GM23338 (cell line): ENCODE data around the gene LZTS3. TPM values are rescaled to one million over a fixed set of nuclear protein-coding genes. Genes with fewer than 3 reads are reported as not detected.

Experiments
- CREB1 ChIP-seq: fragments of 250-450 bp; sonication (Bioruptor Pico); IDR thresholded peaks from 2 replicates; pipeline ENCODE4 v1.5.0; 2020; ENCODE audit warnings: low read depth, mild to moderate bottlenecking, moderate library complexity
- EZH2phosphoT487 ChIP-seq: fragments of 200-600 bp; sonication (generic); IDR thresholded peaks from one replicate; pipeline ENCODE4 v1.8.1; 2018; ENCODE audit warnings: antibody characterized with exemption; ENCODE audit not compliant: unreplicated experiment
- JUNB ChIP-seq: IDR thresholded peaks from one replicate; pipeline ENCODE4 v1.6.1; 2016; ENCODE audit warnings: antibody characterized with exemption; ENCODE audit not compliant: unreplicated experiment
- NANOG ChIP-seq: IDR thresholded peaks from 2 replicates; pipeline ENCODE4 v1.6.1; 2016; ENCODE audit warnings: antibody characterized with exemption, borderline replicate concordance
- POLR2AphosphoS5 ChIP-seq: IDR thresholded peaks from 2 replicates; pipeline ENCODE4 v1.6.1; 2016; ENCODE audit warnings: antibody characterized with exemption, low read depth
- ZNF114 ChIP-seq: fragments of 250-450 bp; sonication (Bioruptor Pico); IDR thresholded peaks from 2 replicates; pipeline ENCODE4 v1.5.0; 2020; ENCODE audit warnings: mild to moderate bottlenecking, moderate library complexity
- polyA plus RNA-seq: library from polyadenylated mRNA; unstranded; fragments of >200 nt; fragmentation: Nextera tagmentation; extraction: Ambion mirVana; gene quantifications from 2 replicates; pipeline ENCODE4 v1.2.1, GENCODE V29; 2016
- total RNA-seq: library from RNA; depleted of rRNA; stranded (reverse); fragments of >200 nt; shearing (Covaris generic); gene quantifications from 2 replicates; pipeline ENCODE4 v1.2.3, GENCODE V29; 2014
- TF ChIP-seq, protein P1 (sequence below): fragments of 250-450 bp; sonication (Bioruptor Pico); IDR thresholded peaks from 2 replicates; pipeline ENCODE4 v1.5.0; 2020; ENCODE audit warnings: mild to moderate bottlenecking, moderate library complexity
- TF ChIP-seq, protein P2 (sequence below): IDR thresholded peaks from 2 replicates; pipeline ENCODE4 v1.6.1; 2016; ENCODE audit warnings: antibody characterized with exemption

The LZTS3 gene
- total and polyA plus RNA-seq, 2 experiments from 2014 or later = 9.7 to 40.7 TPM

DNA sequence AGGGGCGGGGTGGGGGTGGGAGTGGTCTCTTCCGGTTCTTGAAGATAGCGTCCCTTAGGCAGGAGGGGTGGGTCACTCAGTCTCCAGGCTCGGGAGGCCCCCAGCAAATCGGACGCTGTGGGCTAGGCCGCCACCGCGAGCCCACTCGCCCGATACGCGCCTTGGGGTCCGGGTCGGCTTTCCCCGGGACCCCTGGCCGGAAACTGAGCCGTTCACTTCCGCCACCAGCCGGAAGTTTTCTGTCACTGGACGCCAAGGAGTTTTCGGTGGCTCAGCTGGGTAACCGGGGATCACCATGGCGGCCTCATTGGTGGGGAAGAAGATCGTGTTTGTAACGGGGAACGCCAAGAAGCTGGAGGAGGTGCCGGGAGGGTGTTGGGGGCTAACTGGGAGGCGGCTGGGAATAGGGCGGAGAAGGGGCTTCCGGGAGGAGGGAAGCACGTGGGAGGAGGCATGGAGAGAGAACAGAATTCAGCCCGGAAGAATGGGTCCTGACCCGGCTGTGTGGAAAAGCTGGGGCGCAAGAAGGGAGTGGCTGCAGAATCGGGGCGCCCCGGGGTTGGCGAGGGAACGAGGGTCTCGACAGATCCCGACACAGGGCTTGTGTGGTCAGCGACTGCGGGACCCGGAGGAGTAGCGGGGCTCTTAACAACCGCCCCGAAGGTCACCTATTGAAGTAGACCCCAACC, 36.1 kb upstream of the LZTS3 start, which contains the start of gene ITPA (continued):
- TF ChIP-seq, protein P1, sequence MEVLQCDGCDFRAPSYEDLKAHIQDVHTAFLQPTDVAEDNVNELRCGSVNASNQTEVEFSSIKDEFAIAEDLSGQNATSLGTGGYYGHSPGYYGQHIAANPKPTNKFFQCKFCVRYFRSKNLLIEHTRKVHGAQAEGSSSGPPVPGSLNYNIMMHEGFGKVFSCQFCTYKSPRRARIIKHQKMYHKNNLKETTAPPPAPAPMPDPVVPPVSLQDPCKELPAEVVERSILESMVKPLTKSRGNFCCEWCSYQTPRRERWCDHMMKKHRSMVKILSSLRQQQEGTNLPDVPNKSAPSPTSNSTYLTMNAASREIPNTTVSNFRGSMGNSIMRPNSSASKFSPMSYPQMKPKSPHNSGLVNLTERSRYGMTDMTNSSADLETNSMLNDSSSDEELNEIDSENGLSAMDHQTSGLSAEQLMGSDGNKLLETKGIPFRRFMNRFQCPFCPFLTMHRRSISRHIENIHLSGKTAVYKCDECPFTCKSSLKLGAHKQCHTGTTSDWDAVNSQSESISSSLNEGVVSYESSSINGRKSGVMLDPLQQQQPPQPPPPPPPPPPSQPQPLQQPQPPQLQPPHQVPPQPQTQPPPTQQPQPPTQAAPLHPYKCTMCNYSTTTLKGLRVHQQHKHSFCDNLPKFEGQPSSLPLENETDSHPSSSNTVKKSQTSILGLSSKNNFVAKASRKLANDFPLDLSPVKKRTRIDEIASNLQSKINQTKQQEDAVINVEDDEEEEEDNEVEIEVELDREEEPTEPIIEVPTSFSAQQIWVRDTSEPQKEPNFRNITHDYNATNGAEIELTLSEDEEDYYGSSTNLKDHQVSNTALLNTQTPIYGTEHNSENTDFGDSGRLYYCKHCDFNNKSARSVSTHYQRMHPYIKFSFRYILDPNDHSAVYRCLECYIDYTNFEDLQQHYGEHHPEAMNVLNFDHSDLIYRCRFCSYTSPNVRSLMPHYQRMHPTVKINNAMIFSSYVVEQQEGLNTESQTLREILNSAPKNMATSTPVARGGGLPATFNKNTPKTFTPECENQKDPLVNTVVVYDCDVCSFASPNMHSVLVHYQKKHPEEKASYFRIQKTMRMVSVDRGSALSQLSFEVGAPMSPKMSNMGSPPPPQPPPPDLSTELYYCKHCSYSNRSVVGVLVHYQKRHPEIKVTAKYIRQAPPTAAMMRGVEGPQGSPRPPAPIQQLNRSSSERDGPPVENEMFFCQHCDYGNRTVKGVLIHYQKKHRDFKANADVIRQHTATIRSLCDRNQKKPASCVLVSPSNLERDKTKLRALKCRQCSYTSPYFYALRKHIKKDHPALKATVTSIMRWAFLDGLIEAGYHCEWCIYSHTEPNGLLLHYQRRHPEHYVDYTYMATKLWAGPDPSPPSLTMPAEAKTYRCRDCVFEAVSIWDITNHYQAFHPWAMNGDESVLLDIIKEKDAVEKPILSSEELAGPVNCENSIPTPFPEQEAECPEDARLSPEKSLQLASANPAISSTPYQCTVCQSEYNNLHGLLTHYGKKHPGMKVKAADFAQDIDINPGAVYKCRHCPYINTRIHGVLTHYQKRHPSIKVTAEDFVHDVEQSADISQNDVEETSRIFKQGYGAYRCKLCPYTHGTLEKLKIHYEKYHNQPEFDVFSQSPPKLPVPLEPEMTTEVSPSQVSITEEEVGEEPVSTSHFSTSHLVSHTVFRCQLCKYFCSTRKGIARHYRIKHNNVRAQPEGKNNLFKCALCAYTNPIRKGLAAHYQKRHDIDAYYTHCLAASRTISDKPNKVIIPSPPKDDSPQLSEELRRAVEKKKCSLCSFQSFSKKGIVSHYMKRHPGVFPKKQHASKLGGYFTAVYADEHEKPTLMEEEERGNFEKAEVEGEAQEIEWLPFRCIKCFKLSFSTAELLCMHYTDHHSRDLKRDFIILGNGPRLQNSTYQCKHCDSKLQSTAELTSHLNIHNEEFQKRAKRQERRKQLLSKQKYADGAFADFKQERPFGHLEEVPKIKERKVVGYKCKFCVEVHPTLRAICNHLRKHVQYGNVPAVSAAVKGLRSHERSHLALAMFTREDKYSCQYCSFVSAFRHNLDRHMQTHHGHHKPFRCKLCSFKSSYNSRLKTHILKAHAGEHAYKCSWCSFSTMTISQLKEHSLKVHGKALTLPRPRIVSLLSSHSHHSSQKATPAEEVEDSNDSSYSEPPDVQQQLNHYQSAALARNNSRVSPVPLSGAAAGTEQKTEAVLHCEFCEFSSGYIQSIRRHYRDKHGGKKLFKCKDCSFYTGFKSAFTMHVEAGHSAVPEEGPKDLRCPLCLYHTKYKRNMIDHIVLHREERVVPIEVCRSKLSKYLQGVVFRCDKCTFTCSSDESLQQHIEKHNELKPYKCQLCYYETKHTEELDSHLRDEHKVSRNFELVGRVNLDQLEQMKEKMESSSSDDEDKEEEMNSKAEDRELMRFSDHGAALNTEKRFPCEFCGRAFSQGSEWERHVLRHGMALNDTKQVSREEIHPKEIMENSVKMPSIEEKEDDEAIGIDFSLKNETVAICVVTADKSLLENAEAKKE (CRISPR knock-in tag) = no peak
- no peak for TF ChIP-seq CREB1 (CRISPR knock-in tag)
- no peak for TF ChIP-seq NANOG
- TF ChIP-seq JUNB = no peak
- TF ChIP-seq EZH2phosphoT487 = no peak
- TF ChIP-seq POLR2AphosphoS5 = peak; percentile 83
- TF ChIP-seq, protein P2, sequence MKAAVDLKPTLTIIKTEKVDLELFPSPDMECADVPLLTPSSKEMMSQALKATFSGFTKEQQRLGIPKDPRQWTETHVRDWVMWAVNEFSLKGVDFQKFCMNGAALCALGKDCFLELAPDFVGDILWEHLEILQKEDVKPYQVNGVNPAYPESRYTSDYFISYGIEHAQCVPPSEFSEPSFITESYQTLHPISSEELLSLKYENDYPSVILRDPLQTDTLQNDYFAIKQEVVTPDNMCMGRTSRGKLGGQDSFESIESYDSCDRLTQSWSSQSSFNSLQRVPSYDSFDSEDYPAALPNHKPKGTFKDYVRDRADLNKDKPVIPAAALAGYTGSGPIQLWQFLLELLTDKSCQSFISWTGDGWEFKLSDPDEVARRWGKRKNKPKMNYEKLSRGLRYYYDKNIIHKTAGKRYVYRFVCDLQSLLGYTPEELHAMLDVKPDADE = peak; percentile 59; the same call in 1 of the 2 replicates
- no peak for TF ChIP-seq ZNF114 (CRISPR knock-in tag)
